ENCODE data around the gene NR1H2. TPM values are rescaled to one million over a fixed set of nuclear protein-coding genes. Genes with fewer than 3 reads are reported as not detected.

NR1H2 gene
- total RNA-seq, 1 experiment from 2014 or later: 40.3 TPM

DNA sequence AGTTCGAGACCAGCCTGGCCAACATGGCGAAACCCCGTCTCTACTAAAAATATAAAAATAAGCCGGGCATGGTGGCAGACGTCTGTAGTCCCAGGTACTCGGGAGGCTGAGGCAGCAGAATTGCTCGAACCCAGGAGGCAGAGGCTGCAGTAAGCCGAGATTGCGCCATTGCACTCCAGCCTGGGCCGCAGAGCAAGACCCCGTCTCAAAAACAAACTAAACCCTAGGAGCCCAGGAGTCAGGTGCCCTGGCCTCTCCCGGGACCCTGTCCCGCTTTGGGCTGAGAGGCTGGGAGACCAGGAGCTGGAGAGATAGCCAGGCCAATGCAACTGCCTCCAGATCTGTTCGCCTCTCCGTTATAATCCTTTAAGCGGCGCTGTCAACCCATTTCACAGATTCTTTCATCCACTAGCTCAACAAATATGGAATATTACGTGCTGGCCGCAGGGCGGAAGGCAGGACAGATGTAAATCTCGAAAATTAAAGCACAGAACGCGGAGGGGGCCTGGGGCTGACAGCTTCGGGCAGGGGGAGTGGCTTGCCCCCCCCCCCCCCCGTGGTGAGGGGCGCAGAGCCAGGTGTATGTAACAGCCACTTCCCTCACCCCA is 51.2 kb downstream of the NR1H2 start:
- Histone ChIP-seq H3K27me3 (ENCODE audit: insufficient read depth, low read length) (no peaks in the 10 kb centered on the region), H4K20me1 (ENCODE audit: insufficient read depth) (no peaks in the 10 kb centered on the region), H3K9ac (ENCODE audit: low read length) (no peak overlapping the region), H3K36me3 (ENCODE audit: control insufficient read depth in 1 of 2, insufficient read depth in 2 of 2, low read length in 2 of 2) (no peaks in the 10 kb centered on the region), H3K4me2 (ENCODE audit: low read length) (no peak overlapping the region), H3K9me3 (ENCODE audit: control insufficient read depth in 1 of 2, insufficient read depth in 1 of 2, low read depth in 1 of 2, low read length in 2 of 2) (no peaks in the 10 kb centered on the region), H3K27ac (ENCODE audit: low read depth, low read length) (no peak overlapping the region), H3K4me1 (ENCODE audit: control insufficient read depth in 1 of 2, insufficient read depth in 2 of 2, low read length in 2 of 2) (peaks cover 3 to 13% of the 10 kb centered on the region in 2 experiments), H3K79me2 (ENCODE audit: insufficient read depth, low read length) (no peaks in the 10 kb centered on the region), H3K9me2 (ENCODE audit: insufficient read depth) (no peaks in the 10 kb centered on the region), H2AFZ (ENCODE audit: low read depth, low read length, poor library complexity, severe bottlenecking) (no peak overlapping the region), H3K4me3 (replicated peaks in 1 of 2; ENCODE audit: low read depth in 1 of 2, low read length in 2 of 2) (no peak overlapping the region)
- CTCF ChIA-PET: no interaction called here
- no peak for TF ChIP-seq SRF (IDR thresholded peaks at IDR 0.05; ENCODE audit: low read depth)
- no peak for TF ChIP-seq POLR2A (IDR thresholded peaks at IDR 0.05; ENCODE audit: borderline replicate concordance, extremely low read depth, insufficient read depth, insufficient read length)
- TF ChIP-seq SIN3A (IDR thresholded peaks at IDR 0.05; ENCODE audit: low read depth): no peak
- TF ChIP-seq, protein P1, sequence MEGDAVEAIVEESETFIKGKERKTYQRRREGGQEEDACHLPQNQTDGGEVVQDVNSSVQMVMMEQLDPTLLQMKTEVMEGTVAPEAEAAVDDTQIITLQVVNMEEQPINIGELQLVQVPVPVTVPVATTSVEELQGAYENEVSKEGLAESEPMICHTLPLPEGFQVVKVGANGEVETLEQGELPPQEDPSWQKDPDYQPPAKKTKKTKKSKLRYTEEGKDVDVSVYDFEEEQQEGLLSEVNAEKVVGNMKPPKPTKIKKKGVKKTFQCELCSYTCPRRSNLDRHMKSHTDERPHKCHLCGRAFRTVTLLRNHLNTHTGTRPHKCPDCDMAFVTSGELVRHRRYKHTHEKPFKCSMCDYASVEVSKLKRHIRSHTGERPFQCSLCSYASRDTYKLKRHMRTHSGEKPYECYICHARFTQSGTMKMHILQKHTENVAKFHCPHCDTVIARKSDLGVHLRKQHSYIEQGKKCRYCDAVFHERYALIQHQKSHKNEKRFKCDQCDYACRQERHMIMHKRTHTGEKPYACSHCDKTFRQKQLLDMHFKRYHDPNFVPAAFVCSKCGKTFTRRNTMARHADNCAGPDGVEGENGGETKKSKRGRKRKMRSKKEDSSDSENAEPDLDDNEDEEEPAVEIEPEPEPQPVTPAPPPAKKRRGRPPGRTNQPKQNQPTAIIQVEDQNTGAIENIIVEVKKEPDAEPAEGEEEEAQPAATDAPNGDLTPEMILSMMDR (IDR thresholded peaks at IDR 0.05 in 2 of 3, conservative IDR thresholded peaks at IDR 0.05 in 1 of 3; ENCODE audit: borderline replicate concordance in 1 of 3, insufficient read depth in 1 of 3, low read depth in 2 of 3, low read length in 2 of 3): no peak
- no peak for TF ChIP-seq CEBPB (IDR thresholded peaks at IDR 0.05; ENCODE audit: low read depth)
- TF ChIP-seq JUND (IDR thresholded peaks at IDR 0.05): no peak
- no peak for TF ChIP-seq CBX3 (IDR thresholded peaks at IDR 0.05; ENCODE audit: low read depth)
- TF ChIP-seq EZH2 (IDR thresholded peaks at IDR 0.05): no peak
- TF ChIP-seq, protein P2, sequence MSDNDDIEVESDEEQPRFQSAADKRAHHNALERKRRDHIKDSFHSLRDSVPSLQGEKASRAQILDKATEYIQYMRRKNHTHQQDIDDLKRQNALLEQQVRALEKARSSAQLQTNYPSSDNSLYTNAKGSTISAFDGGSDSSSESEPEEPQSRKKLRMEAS (IDR thresholded peaks at IDR 0.05): no peak
- TF ChIP-seq, protein P3, sequence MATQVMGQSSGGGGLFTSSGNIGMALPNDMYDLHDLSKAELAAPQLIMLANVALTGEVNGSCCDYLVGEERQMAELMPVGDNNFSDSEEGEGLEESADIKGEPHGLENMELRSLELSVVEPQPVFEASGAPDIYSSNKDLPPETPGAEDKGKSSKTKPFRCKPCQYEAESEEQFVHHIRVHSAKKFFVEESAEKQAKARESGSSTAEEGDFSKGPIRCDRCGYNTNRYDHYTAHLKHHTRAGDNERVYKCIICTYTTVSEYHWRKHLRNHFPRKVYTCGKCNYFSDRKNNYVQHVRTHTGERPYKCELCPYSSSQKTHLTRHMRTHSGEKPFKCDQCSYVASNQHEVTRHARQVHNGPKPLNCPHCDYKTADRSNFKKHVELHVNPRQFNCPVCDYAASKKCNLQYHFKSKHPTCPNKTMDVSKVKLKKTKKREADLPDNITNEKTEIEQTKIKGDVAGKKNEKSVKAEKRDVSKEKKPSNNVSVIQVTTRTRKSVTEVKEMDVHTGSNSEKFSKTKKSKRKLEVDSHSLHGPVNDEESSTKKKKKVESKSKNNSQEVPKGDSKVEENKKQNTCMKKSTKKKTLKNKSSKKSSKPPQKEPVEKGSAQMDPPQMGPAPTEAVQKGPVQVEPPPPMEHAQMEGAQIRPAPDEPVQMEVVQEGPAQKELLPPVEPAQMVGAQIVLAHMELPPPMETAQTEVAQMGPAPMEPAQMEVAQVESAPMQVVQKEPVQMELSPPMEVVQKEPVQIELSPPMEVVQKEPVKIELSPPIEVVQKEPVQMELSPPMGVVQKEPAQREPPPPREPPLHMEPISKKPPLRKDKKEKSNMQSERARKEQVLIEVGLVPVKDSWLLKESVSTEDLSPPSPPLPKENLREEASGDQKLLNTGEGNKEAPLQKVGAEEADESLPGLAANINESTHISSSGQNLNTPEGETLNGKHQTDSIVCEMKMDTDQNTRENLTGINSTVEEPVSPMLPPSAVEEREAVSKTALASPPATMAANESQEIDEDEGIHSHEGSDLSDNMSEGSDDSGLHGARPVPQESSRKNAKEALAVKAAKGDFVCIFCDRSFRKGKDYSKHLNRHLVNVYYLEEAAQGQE (IDR thresholded peaks at IDR 0.05; ENCODE audit: low read depth): no peak
- TF ChIP-seq TCF7L2 (IDR thresholded peaks at IDR 0.05; ENCODE audit: borderline replicate concordance, extremely low read depth, insufficient read depth, insufficient read length): no peak
- TF ChIP-seq POLR2AphosphoS5 (IDR thresholded peaks at IDR 0.05; ENCODE audit: low read depth, low read length): no peak
- TF ChIP-seq, protein P4, sequence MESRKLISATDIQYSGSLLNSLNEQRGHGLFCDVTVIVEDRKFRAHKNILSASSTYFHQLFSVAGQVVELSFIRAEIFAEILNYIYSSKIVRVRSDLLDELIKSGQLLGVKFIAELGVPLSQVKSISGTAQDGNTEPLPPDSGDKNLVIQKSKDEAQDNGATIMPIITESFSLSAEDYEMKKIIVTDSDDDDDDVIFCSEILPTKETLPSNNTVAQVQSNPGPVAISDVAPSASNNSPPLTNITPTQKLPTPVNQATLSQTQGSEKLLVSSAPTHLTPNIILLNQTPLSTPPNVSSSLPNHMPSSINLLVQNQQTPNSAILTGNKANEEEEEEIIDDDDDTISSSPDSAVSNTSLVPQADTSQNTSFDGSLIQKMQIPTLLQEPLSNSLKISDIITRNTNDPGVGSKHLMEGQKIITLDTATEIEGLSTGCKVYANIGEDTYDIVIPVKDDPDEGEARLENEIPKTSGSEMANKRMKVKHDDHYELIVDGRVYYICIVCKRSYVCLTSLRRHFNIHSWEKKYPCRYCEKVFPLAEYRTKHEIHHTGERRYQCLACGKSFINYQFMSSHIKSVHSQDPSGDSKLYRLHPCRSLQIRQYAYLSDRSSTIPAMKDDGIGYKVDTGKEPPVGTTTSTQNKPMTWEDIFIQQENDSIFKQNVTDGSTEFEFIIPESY (IDR thresholded peaks at IDR 0.05; ENCODE audit: extremely low read depth, insufficient replicate concordance, low read length): no peak
- intact Hi-C loops (cut with micrococcal nuclease): no loop called here
- no TSS peak for BruUV-seq (replicated peaks)
- ATAC-seq: no peak
- RAD21 ChIA-PET (ENCODE audit: low non-redundant PET in 1 of 2, low total read pairs in 2 of 2, uncharacterized antibody in 2 of 2, unreplicated experiment in 2 of 2): no interaction called here
- DNase-seq (ENCODE audit: low read depth, low spot score): no peak
- POLR2A ChIA-PET: no interaction called here
